Cardiac fibroblast (primary cell): ENCODE data around the gene MN1.

ENCODE experiments used
- DNase-seq, 2 donors: peaks; one replicate each; pipeline versions ENCODE4 v3.0.0 to v3.0.0-alpha.2; 2010; ENCODE audit warnings: low read depth in 2 of 2
- H3K4me3 ChIP-seq, 2 donors: replicated peaks in 1 of 2; 1 replicate in 1 of 2; 2 replicates in 1 of 2; pipeline ENCODE4 v1.5.1; 2011; ENCODE audit warnings: low read depth in 2 of 2, low read length in 2 of 2, mild to moderate bottlenecking in 2 of 2, moderate library complexity in 1 of 2
- TF ChIP-seq, protein P1 (sequence below): IDR thresholded peaks from one replicate; pipeline ENCODE4 v1.5.1; 2011; ENCODE audit warnings: low read depth, mild to moderate bottlenecking, low read length, inconsistent platforms

Gene MN1

GRCh38 chr22:27754888-27755480, 46.6 kb downstream of the MN1 start:
- TF ChIP-seq, protein P1, sequence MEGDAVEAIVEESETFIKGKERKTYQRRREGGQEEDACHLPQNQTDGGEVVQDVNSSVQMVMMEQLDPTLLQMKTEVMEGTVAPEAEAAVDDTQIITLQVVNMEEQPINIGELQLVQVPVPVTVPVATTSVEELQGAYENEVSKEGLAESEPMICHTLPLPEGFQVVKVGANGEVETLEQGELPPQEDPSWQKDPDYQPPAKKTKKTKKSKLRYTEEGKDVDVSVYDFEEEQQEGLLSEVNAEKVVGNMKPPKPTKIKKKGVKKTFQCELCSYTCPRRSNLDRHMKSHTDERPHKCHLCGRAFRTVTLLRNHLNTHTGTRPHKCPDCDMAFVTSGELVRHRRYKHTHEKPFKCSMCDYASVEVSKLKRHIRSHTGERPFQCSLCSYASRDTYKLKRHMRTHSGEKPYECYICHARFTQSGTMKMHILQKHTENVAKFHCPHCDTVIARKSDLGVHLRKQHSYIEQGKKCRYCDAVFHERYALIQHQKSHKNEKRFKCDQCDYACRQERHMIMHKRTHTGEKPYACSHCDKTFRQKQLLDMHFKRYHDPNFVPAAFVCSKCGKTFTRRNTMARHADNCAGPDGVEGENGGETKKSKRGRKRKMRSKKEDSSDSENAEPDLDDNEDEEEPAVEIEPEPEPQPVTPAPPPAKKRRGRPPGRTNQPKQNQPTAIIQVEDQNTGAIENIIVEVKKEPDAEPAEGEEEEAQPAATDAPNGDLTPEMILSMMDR, result no peak
- H3K4me3 ChIP-seq, result no peak overlapping the region

DNA sequence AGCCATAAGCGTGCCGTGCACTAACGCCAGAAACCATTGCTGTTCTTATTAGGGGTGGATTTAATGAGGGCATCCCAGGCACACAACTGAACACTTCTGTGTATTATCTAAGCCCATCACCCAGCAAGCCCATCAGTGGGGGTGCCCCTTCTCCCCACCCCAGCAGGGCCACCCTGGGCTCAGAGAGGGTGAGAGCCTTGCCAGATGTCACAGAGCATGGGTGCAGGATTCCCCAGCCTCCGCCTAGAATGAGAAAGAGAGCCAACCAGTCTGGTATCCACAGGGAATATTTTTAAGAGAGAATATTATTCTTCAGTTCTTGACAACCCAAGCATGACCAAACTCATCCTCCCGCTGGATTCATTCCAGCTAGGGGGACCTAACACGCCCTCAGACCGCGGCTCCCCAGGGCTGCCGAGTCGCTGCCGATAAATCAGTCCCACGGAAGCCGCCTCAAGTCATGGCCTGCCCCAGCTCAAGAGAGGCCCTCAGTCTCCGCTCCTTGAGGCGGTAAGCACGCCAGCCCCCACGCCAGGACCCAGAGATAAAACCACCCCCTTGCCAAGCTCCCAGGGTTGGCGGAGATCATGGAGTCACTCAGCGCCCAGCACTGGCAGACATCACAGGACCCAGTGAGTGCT, 47.2 kb downstream of the MN1 start:
- DNase-seq, result peak in 1 of 2 donors; percentile 42
- H3K4me3 ChIP-seq, result no peak overlapping the region
- TF ChIP-seq, protein P1, result no peak

More at GRCh38 chr22:27754888-27755480, 46.6 kb downstream of the MN1 start:
- DNase-seq, result no peak

DNA sequence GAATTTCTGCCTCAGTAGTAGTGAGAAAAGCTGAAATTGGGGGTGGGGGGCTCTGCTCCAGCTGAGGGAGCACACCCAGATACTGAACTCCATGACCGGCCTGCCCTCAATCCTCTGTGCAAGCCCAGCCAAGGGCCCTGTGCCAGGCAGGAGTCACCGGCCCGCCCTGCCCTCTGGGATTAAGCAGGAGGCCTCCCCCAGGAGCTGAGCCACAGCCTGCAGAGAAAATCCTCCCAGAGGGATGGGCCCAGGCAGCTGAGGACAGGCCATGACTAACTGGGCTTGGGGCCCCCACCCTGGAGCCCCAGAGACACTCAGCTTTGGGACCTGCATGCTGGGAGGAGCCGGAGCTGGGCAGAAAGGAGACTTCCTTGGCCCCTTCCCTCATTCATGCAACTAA, 48.8 kb downstream of the MN1 start:
- DNase-seq, result peak; percentile 60 to 90
- H3K4me3 ChIP-seq, result no peak overlapping the region
- TF ChIP-seq, protein P1, result no peak

DNA sequence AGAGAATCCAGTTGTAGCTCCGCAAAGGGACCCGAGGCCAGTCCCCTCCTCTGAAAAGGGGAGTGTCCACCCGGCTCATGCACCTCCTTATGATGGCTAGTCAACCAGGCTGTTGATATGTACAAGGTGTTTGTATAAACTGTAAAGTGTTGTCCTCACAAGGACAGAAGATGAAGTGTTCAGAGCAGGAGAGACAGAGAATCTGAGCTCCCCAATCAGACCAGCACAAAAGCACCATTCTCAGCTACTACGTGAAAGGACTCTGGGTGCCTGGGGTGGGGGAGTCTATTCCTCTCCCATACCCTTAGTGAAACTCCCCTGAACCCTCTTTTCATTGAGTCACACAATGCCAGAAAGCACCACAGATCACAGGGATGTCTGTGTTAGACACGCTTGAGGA, 49.4 kb downstream of the MN1 start:
- no peak for DNase-seq
- H3K4me3 ChIP-seq, result no peak overlapping the region
- TF ChIP-seq, protein P1, result no peak

DNA sequence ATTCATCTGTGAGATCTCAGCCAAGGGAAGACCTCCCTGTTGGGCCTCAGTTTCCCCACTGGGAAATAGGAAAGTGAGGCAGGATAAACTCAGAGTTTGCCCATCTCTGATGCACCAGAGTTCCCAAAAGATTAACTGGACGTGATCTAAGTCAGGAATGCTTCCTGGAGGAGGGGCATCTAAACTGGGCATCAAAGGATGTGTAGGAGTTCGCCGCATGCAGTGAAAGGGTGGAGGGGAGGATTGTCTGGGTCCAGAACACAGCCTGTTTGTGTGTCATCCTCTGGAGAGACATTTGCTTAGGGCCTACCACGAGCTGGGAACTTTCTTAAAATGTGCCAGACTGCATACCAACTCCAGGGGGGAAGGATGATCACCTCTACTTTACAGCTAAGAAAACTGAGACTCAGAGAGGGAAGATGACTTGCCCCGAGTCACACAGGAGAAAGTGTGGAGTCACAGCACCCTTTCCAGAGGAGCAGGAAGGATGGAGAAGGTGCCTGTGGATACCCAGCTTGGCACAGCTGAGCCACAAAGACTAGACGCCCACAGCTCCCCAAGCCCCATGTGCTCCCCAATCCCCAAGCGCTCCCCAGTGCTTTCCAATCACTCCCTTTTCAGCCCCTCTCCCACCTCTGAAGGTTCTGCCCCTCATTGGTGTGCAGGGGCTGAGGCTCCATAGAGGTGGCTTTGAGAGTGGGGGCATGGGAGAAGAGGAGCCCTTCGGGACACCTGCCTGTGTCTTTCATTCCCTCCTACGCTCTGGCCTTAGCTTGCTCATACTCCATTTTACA, 50.1 kb downstream of the MN1 start:
- H3K4me3 ChIP-seq, result no peak overlapping the region
- TF ChIP-seq, protein P1, result no peak
- peak in 1 of 2 donors; percentile 13 for DNase-seq

GRCh38 chr22:27750584-27751265, 50.8 kb downstream of the MN1 start:
- peak; percentile 14 to 37 for DNase-seq
- TF ChIP-seq, protein P1, result no peak

More at GRCh38 chr22:27750584-27751265, 50.8 kb downstream of the MN1 start:
- H3K4me3 ChIP-seq, result no peak overlapping the region
